NCI-H524 treated with DMSO at 0.1 percent for 48 hours (cell line): Measurements from ENCODE around the gene MRPL34.

ENCODE experiments used
- DNase-seq: peaks from one replicate; lab custom pipeline; 2025; lab: John Stamatoyannopoulos, UW

Gene MRPL34

DNA sequence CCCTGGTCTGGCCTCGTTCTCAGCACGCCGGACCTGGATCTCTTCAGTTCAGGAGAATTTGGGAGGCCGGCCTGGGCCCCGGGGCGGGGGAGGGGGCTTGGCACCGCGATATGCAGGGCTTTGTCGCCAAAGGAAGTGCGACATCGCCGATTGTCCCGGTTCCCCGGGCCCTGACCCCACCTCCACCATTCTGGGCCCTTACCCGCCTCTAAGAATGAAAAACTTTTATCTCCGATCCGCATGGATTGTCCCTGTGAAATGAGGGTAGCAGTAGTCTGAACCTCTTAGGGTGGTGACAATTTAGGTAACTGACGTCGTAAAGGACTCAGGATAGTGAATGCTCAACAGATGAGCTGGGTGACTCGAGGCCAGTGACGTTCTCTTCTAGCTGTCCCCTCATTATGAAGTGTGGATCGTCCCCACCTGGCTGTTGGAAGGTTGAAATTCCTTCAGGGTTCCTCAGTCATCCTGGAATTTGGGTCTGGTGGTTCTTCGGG, 4.3 kb downstream of the MRPL34 start:
- DNase-seq: no peak

GRCh38 chr19:17311455-17312188, 6.0 kb downstream of the MRPL34 start:
- no peak for DNase-seq

GRCh38 chr19:17312189-17313113, 6.8 kb downstream of the MRPL34 start:
- DNase-seq: no peak

DNA sequence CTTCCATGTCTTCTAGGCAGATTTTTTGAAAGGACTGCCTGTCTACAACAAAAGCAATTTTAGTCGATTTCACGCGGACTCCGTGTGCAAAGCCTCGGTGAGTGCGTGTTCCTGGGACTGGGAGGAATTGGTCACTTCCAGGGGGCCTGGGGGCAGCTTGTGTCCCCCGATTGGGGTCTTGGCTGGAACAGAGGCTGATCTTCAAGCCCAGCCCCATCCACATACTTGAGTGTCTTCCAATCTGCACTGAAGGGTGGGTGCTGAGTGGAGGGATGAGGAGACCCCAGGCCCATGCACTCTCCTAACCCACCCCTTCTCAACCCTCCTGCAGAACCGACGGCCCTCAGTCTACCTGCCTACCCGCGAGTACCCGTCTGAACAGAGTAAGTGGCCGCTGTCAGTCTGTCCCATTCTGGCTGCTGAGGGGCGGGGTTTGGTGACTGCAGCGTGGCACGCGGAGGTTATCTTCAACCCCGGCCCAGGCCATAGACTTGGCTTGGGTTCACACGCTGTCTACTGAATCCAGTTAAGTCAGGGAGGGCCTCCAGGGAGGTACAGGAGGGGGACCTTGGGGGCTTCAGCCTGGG, 8.4 kb downstream of the MRPL34 start:
- DNase-seq: no peak

DNA sequence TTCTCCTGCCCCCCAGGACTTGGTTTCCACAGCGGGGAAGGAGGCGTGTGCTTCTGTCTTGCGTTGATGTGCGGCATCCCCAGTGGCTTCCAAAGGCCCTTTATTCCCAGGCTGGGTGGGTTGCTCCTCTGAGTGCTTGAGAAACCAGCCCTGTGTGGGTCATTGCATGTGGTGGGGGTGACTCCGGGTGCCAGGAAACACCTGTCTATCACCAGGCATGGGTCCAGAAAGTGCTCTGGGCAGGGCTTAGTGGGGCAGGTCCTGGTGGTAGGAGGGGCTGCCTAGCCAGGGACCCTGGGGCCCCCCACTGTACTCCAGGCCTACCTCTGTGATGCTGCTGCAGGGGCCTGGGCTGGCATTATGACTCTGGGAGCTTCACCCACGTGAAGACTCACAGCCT, 13.3 kb downstream of the MRPL34 start:
- DNase-seq: no peak

DNA sequence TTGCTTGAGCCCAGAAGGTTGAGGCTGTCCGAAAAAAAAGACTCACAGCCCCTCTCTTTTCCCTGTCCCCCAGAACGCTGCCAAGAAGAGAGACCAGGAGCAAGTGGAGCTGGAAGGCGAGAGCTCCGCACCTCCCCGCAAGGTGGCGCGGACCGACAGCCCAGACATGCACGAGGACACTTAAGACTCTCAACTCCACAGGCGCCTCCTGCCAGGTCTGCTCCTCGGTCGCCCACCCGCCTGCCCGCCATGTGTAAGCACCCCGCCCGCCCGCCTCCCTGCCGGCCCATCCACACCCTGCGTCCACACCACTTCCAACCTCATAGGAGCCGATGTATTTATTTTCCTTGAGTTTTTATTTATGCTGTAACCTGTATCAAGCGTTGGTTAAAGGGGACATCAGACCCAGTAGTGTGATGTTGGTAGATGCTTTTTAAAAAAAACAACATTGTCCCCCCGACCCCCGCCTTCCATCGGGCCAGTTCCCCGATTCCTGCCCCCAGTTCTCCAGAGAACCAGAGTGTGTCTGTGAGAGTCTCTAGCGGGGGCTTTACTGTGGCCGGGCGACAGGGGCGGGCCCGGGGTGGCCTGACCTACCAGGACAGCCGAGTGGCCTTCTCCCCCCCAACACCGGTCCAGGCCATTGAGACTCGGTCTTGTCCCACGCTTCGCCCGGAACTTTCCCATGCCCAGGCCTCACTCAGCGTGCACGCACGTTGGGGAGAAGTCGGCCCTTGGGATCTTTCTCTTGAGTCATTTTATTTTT, 14.0 kb downstream of the MRPL34 start:
- no peak for DNase-seq

DNA sequence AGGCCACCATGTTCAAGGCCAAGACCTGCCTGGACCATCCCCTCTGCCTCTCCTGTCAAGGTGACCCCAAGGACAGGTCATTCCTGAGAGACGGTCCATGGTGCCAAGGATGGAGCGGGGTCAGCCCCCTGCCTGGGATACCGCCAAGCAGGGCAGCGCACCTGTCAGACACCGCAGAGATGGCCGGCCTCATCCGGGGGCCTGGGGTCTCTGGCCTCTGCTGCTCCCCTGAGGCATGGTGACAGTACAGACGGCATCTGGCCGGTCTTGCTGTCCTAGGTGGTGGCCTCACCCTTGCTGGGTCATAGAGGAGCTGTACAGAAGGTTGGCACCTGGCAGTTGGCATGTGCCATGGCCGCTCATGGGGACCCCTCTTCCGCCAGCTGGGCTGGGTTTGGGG, 14.8 kb downstream of the MRPL34 start:
- no peak for DNase-seq

- no peak for DNase-seq
Measured at GRCh38 chr19:17321655-17322489, 16.2 kb downstream of the MRPL34 start.

DNA sequence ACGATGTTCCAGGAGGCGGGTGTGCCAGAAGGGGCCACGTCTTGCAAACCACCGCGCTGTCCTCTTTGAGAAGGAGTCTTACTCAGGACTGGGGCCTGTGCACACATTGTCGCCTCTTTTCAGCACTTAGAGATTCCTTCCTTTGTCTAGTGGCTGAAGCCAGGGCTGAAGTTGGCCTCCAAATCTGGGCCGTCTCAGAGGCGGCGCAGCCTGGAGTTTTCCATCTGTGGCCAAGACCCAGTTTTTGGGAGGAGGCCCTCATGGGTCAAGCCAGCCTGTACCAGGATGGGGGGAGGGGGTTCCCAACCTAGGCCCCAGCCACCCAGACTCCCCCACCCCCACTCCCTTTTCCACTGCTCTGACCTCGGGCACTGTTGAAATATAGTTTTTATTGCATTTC, 17.2 kb downstream of the MRPL34 start:
- no peak for DNase-seq

DNA sequence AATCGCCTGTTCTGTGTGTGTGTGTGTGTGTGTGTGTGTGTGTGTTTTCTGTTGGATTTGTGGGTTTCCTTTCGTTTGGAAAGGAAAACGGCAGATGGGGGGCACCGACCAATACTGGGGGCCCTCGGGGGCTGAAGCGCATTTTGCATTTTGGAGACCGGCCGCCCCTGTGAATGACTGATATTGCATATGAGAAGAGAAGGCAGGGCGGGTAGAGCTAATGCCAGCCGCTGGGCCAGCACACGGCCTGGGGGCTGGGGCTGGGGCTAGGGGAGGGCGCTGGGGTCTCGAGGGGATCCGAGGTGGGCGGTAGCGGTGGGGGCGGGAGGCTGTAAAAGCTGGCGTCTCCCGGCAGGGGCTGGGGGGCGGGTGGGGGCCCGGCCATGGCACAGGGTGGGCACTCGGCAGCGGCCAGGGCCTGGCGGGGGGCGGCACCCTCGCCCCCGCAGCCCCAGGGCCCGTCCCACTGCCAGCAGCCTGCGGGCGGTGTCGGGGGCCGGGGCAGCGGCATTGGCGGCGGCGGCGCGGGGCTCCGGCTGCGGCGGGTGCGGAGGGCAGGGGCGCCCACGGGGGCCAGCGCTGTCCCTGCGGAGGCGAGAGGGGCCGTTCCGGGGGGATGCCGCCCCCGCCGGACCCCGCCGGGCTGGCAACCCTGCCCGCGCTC, 17.8 kb downstream of the MRPL34 start:
- no peak for DNase-seq

DNA sequence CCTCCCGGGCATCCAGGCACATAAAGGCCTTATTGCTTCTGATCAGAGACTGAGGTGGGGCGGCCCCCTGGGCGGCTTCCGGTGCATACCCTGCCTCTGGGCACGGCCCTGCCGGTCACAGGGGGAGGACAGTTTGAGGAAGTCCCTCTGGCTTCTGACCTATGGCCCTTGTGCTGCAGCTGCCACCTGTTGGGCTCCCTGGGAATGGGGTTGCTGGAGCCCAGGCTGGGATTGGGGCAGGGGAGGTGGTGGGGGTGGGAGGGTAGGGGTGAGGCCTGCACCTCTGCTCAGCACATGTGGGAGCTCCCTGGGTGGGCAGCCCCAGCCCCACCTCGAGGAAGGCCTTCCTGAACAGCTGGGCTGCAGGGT, 18.3 kb downstream of the MRPL34 start:
- no peak for DNase-seq

DNA sequence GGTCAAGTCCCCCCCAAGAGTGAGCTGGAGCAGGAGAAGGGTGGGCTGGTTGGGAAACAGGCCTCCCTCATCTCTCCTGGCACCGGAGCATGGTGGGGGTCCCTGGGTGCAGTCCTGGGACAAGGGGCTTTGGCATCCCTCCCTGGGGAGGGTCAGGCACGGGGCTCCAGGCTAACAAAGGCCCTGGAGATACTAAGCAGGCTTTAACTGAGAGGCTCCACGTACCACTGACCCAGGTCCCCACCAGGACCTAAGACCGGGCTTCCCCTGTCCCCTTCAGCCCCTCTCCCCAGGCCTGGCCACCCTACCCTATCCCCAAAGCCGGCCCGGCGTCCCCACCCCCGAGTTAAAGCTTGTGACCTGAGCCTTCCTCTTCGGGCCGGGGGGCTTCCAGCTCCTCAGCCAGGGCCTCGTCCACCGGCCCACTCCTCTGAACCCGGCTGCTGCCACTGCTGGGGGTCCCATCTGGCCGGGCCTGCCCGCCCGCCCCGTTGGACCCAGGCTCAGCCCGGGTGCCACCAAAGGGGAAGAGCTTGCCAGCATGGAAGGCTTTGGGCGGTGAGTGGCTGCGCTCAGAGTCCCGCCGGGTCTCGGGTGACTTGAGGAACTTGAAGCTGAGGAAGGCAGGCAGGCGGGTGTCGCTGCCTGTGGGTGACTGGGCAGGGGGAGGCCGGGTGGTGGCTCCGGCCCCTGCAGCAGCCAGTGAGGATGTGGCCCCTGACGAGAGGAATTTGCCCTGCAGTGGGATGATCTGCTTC, 18.9 kb downstream of the MRPL34 start:
- no peak for DNase-seq

DNA sequence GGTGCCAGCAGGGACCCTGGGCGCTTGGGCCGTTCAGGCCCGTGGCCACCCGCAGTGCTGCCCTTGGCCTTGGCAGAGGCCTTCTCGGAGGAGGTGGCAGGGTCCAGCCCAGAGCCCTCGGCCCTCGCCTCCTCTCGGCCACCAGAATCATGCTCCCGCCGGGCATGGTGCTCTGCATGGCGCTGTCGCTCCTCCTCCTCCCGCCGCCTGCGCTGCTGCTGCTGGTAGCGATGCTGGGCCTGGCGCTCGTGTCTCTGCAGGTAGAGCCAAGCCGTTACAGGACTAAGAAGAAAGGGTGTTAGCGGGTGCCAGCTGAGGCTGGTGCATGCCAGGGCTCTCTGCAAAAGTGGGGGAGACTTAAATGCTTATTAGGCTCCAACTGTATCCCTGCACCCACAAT, 19.5 kb downstream of the MRPL34 start:
- DNase-seq: no peak

GRCh38 chr19:17325881-17326594, 20.4 kb downstream of the MRPL34 start:
- DNase-seq: no peak

DNA sequence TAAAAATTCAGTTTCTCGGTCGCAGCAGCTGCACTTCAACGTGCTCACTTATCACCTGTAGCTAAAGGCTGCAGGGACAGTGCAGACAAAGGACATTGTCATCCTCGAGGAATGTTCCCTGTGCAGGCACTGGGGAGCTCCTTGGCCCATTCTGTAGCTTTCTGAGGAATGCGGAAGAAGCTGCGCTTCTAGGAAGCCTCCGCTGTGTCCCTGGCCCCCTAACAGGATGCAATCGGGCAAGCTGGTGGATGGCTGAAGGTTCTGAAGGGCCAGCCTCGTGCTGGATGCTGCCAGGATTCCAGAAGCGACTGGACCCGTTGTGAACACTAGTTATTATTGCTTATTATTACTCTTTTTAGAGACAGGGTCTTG, 20.9 kb downstream of the MRPL34 start:
- no peak for DNase-seq

DNA sequence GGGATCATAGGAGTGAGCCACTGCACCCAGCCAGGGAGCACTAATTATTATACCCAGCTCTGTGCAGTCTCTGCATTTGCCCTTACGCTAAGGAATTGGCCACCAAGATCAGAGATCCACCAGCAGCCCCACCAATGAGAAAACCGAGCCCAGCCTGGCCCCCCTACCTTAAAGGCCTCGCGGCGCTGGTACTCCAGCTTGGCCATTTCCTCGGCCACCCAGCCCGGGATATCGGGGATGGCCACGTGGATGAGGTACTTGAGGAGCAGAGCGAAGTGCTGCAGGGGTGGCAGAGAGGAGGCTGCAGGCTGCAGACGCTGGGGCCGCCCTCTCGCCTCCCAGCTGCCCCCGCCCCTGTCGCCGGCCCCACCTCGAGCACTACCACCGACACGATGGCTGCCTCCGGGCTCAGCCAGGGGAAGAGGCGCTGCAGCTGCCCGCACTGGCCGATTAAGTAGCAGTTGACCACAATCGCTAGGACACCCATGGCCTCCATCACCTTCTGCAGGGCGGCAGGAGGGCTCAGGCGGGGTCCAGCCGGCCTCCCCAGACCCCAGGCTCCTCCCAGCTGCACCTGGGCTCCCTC, 21.5 kb downstream of the MRPL34 start:
- DNase-seq: no peak

DNA sequence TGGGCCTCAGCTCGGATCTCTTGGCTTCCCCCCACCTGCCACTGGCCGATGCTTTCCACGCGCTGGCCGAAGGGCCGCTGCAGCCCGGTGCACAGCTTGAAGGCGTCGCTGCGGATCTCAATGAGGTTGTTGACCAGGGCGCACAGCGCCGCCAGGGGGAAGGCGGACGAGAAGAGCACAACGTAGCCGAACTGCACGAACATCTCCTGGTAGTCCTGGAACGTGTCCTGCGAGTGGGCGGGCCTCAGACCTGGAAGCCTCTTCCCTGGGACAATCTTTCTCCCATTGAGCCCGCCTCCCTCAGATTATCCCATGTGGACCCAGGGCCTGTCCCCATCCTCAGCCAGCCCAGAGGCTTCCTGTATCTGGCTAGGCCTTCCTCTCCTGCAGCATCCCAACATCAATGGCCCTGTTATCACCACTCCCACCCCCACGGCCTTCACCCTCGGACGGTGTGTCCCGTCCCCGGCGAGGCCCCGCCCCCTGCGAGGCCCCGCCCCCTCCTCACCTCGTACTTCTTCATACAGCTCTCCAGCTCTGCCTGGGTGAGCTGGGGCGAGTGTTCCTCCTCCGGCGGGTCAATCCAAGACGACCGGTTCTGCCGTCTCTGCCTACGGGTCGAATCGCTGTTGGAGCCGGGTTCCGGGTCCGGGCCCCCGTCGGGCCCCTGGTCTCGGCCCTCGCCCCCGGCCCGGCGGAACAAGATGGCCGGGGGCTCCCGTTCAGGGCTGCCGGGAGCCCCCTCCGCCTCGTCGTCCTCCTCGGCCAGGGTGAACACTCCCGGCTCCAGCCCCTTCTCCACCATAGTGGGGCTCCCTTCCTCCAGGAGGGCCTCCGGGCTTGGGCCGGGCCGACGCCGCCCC, 22.2 kb downstream of the MRPL34 start:
- no peak for DNase-seq
